SU-DHL-6 (cell line): Measurements from ENCODE around the gene NADK.
"Not testable (repeated sequence)": the region's sequence is repeated elsewhere in the genome, so short reads cannot be mapped to it uniquely, and the experiment has no call there.

ENCODE experiments used
- H2AFZ ChIP-seq: fragments of 200-600 bp; sonication (generic); 2 replicates; pipeline ENCODE4 v1.6.1; 2014; ENCODE audit warnings: low read depth, mild to moderate bottlenecking, moderate library complexity, mixed read lengths, antibody characterized with exemption, low read length; ENCODE audit not compliant: severe bottlenecking
- H3F3A ChIP-seq: fragments of 200-600 bp; shearing (Covaris generic); 2 replicates; pipeline ENCODE4 v1.6.0; 2016; ENCODE audit warnings: antibody characterized with exemption, mild to moderate bottlenecking; ENCODE audit not compliant: insufficient read depth
- H3K27ac ChIP-seq: fragments of 200-600 bp; sonication (generic); 2 replicates; pipeline ENCODE4 v1.5.1; 2016; ENCODE audit warnings: low read depth, mild to moderate bottlenecking, low read length, moderate library complexity, mixed read lengths
- H3K27me3 ChIP-seq: fragments of 200-600 bp; sonication (generic), shearing (Covaris generic); 2 replicates; pipeline ENCODE4 v1.6.0; 2014; ENCODE audit warnings: mild to moderate bottlenecking, low read length
- H3K36me3 ChIP-seq: fragments of 200-600 bp; sonication (generic); 2 replicates; pipeline ENCODE4 v1.6.1; 2014; ENCODE audit warnings: mild to moderate bottlenecking, low read length, mixed read lengths
- H3K4me2 ChIP-seq: fragments of 300-600, 200-600 bp; shearing (Covaris generic), sonication (generic); 2 replicates; pipeline ENCODE4 v1.6.0; 2014; ENCODE audit warnings: low read length, low read depth, mild to moderate bottlenecking; ENCODE audit not compliant: poor library complexity, severe bottlenecking
- H3K4me3 ChIP-seq: fragments of 200-600 bp; sonication (generic); 2 replicates; pipeline ENCODE4 v1.5.1; 2014; ENCODE audit warnings: antibody characterized with exemption, low read length, mild to moderate bottlenecking, mixed read lengths; ENCODE audit not compliant: insufficient read depth, poor library complexity, severe bottlenecking
- H3K79me2 ChIP-seq: fragments of 200-600 bp; sonication (generic); 2 replicates; pipeline ENCODE4 v1.6.1; 2014; ENCODE audit warnings: mild to moderate bottlenecking, low read length, moderate library complexity; ENCODE audit not compliant: insufficient read depth
- H3K9ac ChIP-seq: fragments of 200-600 bp; sonication (generic); 2 replicates; pipeline ENCODE4 v1.7.0; 2014; ENCODE audit warnings: mild to moderate bottlenecking, low read length
- H3K9me2 ChIP-seq: fragments of 200-600 bp; sonication (generic); replicated peaks from 2 replicates; pipeline ENCODE4 v1.6.1; 2014; ENCODE audit warnings: low read length; ENCODE audit not compliant: insufficient read depth
- H3K9me3 ChIP-seq: fragments of 200-600 bp; sonication (generic); 2 replicates; pipeline ENCODE4 v1.6.1; 2014; ENCODE audit warnings: low read length, mixed read lengths; ENCODE audit not compliant: insufficient read depth
- H4K20me1 ChIP-seq: fragments of 200-600 bp; sonication (generic); 2 replicates; pipeline ENCODE4 v1.6.1; 2014; ENCODE audit warnings: low read depth, mild to moderate bottlenecking, antibody characterized with exemption, low read length, moderate library complexity, mixed read lengths
- CTCF ChIP-seq: fragments of 200-600 bp; sonication (generic); IDR thresholded peaks from one replicate; pipeline ENCODE4 v1.5.1; 2017; ENCODE audit warnings: antibody characterized with exemption, mild to moderate bottlenecking, low read length, moderate library complexity; ENCODE audit not compliant: insufficient read depth, poor library complexity, severe bottlenecking
- EZH2phosphoT487 ChIP-seq: fragments of 200-600 bp; sonication (generic), shearing (Covaris generic); conservative IDR thresholded peaks from 2 replicates; pipeline ENCODE4 v1.6.1; 2018; ENCODE audit warnings: mild to moderate bottlenecking, antibody characterized with exemption, low read length, moderate library complexity, mixed read lengths

The NADK gene

GRCh38 chr1:1741013-1741412 is 37.3 kb downstream of the NADK start:
- not testable (repeated sequence) for H3K9ac ChIP-seq, H2AFZ ChIP-seq, H3K4me2 ChIP-seq, H3K9me3 ChIP-seq, H3F3A ChIP-seq, H3K9me2 ChIP-seq, H3K36me3 ChIP-seq, H3K27ac ChIP-seq, H4K20me1 ChIP-seq, H3K27me3 ChIP-seq, H3K79me2 ChIP-seq, H3K4me3 ChIP-seq

DNA sequence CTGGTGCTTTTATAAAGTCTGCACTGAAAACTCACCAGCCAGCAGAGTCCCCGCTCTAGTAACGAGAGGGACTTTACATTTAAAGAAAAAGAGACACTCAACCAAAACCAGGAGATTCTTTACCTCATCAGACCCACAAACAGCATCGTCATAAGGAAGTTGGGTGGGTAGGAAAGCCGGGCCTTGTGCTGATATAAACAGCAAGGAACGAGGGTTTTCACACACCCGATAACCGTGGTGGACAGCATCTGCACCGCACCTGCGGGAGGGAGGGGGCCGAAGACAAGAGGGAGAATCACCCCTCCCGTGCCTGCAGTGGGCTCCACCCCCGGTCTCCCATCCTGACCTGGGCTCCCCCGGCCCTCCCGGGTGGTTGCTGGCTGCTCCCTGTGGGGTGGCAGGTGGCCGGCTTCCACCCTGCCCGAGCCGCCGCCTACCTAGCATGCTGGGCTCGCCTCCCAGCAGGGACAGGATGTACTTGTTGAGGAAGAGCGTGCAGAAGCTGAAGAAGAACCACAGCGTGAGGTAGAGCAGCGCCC is 39.4 kb downstream of the NADK start:
- not testable (repeated sequence) for H3K9me2 ChIP-seq, H3K36me3 ChIP-seq, H3K9ac ChIP-seq, H3K4me3 ChIP-seq, H2AFZ ChIP-seq, H3K79me2 ChIP-seq, H3K27me3 ChIP-seq, H3F3A ChIP-seq, H3K4me2 ChIP-seq, H3K27ac ChIP-seq, H4K20me1 ChIP-seq, H3K9me3 ChIP-seq

- not testable (repeated sequence) for H3K9me3 ChIP-seq, H2AFZ ChIP-seq, H3K27me3 ChIP-seq, H3K9ac ChIP-seq, H3K4me2 ChIP-seq, H3K79me2 ChIP-seq, H3K4me3 ChIP-seq, H3K27ac ChIP-seq, H4K20me1 ChIP-seq, H3K36me3 ChIP-seq, H3F3A ChIP-seq, H3K9me2 ChIP-seq
These were observed 40.3 kb downstream of the NADK start for GRCh38 chr1:1737675-1738590.

GRCh38 chr1:1732381-1732780 is 45.9 kb downstream of the NADK start:
- no peak overlapping the region for H3K27ac ChIP-seq
- H3K79me2 ChIP-seq: no peaks in the 10 kb centered on the region
- H3K9me2 ChIP-seq: no peaks in the 10 kb centered on the region
- no peak overlapping the region for H3K4me3 ChIP-seq
- H3K9me3 ChIP-seq: no peaks in the 10 kb centered on the region
- no peak overlapping the region for H3K9ac ChIP-seq
- no peaks in the 10 kb centered on the region for H3K36me3 ChIP-seq
- no peaks in the 10 kb centered on the region for H4K20me1 ChIP-seq
- H3K4me2 ChIP-seq: no peak overlapping the region
- TF ChIP-seq EZH2phosphoT487 (no peak), CTCF (no peak)
- no peak overlapping the region for H2AFZ ChIP-seq
- no peaks in the 10 kb centered on the region for H3F3A ChIP-seq
- no peaks in the 10 kb centered on the region for H3K27me3 ChIP-seq

GRCh38 chr1:1730870-1731269 is 47.4 kb downstream of the NADK start:
- Histone ChIP-seq H3K36me3 (no peaks in the 10 kb centered on the region), H3K27ac (no peak overlapping the region), H3K4me2 (no peak overlapping the region), H3K9me2 (no peaks in the 10 kb centered on the region), H2AFZ (no peak overlapping the region), H4K20me1 (no peaks in the 10 kb centered on the region), H3K9ac (no peak overlapping the region), H3K9me3 (no peaks in the 10 kb centered on the region), H3K79me2 (no peaks in the 10 kb centered on the region), H3F3A (no peaks in the 10 kb centered on the region), H3K27me3 (no peaks in the 10 kb centered on the region), H3K4me3 (no peak overlapping the region)
- TF ChIP-seq CTCF: no peak
- no peak for TF ChIP-seq EZH2phosphoT487

GRCh38 chr1:1730230-1730629 is 48.0 kb downstream of the NADK start:
- H3K9me3 ChIP-seq, H3K9ac ChIP-seq, H3K27me3 ChIP-seq, H3K79me2 ChIP-seq, H3K9me2 ChIP-seq, H3K27ac ChIP-seq, H3K36me3 ChIP-seq, H4K20me1 ChIP-seq, H2AFZ ChIP-seq, H3K4me3 ChIP-seq, H3F3A ChIP-seq, H3K4me2 ChIP-seq: not testable (repeated sequence)
